BE2C (cell line): Measurements from ENCODE around the gene PIGQ.
A peak's percentile ranks its signal among the peaks of the same experiment; 100 is the strongest.

ENCODE experiments used
- DNase-seq: peaks from one replicate; pipeline ENCODE4 v3.0.0-alpha.2; 2020
- H3K27me3 ChIP-seq: fragments of 250-450 bp; sonication (Bioruptor Pico); 2 replicates; pipeline ENCODE4 v1.5.1; 2020; ENCODE audit warnings: mild to moderate bottlenecking
- H3K36me3 ChIP-seq: fragments of 250-450 bp; sonication (Bioruptor Pico); 2 replicates; pipeline ENCODE4 v1.5.1; 2020; ENCODE audit warnings: mild to moderate bottlenecking
- H3K4me1 ChIP-seq: fragments of 250-450 bp; sonication (Bioruptor Pico); 2 replicates; pipeline ENCODE4 v1.5.1; 2020
- H3K4me3 ChIP-seq: 2 replicates; pipeline ENCODE4 v1.5.1; 2011; ENCODE audit warnings: low read depth, low read length
- H3K9me3 ChIP-seq: fragments of 250-450 bp; sonication (Bioruptor Pico); 2 replicates; pipeline ENCODE4 v1.5.1; 2020
- CTCF ChIP-seq: IDR thresholded peaks from 2 replicates; pipeline ENCODE4 v1.5.1; 2012; ENCODE audit warnings: mild to moderate bottlenecking, low read depth, low read length

PIGQ gene

GRCh38 chr16:561957-562938 is 7.5 kb upstream of the PIGQ start:
- no peak for DNase-seq
- no peaks in the 10 kb centered on the region for H3K36me3 ChIP-seq
- peaks cover 25% of the 10 kb centered on the region for H3K27me3 ChIP-seq
- H3K9me3 ChIP-seq = no peaks in the 10 kb centered on the region
- no peak for TF ChIP-seq CTCF
- H3K4me1 ChIP-seq = peaks cover 19% of the 10 kb centered on the region
- no peak overlapping the region for H3K4me3 ChIP-seq

GRCh38 chr16:563072-563644 is 6.6 kb upstream of the PIGQ start:
- peaks cover 25% of the 10 kb centered on the region for H3K27me3 ChIP-seq
- no peak for TF ChIP-seq CTCF
- no peaks in the 10 kb centered on the region for H3K36me3 ChIP-seq
- no peak for DNase-seq
- H3K4me1 ChIP-seq = peaks cover 26% of the 10 kb centered on the region
- H3K4me3 ChIP-seq = no peak overlapping the region
- no peaks in the 10 kb centered on the region for H3K9me3 ChIP-seq

GRCh38 chr16:564690-565418 is 4.9 kb upstream of the PIGQ start:
- Histone ChIP-seq H3K4me1 (peaks cover 40% of the 10 kb centered on the region), H3K4me3 (peak overlapping the region; percentile 36), H3K27me3 (peaks cover 17% of the 10 kb centered on the region), H3K36me3 (no peaks in the 10 kb centered on the region), H3K9me3 (no peaks in the 10 kb centered on the region)
- TF ChIP-seq CTCF = no peak
- DNase-seq = no peak

GRCh38 chr16:565419-566330 is 4.1 kb upstream of the PIGQ start:
- peak overlapping the region; percentile 44 for H3K4me3 ChIP-seq
- no peaks in the 10 kb centered on the region for H3K36me3 ChIP-seq
- peaks cover 9% of the 10 kb centered on the region for H3K27me3 ChIP-seq
- peaks cover 40% of the 10 kb centered on the region for H3K4me1 ChIP-seq
- H3K9me3 ChIP-seq = no peaks in the 10 kb centered on the region
- DNase-seq = peak; percentile 97
- no peak for TF ChIP-seq CTCF

- peak; percentile 92 for DNase-seq
- H3K9me3 ChIP-seq = no peaks in the 10 kb centered on the region
- H3K27me3 ChIP-seq = no peaks in the 10 kb centered on the region
- H3K4me3 ChIP-seq = peak within 1 kb of the TSS; percentile 44
- H3K36me3 ChIP-seq = no peaks in the 10 kb centered on the region
- H3K4me1 ChIP-seq = peaks cover 43% of the 10 kb centered on the region
- TF ChIP-seq CTCF = no peak
Measured at GRCh38 chr16:566475-567372, 3.0 kb upstream of the PIGQ start, which contains the start of gene NHLRC4. Gene NHLRC4 (plus strand): TSS chr16:567005. CDS start chr16:568048, 1,043 bp downstream.
